Progenitor cell of endocrine pancreas (in vitro differentiated cells): ENCODE data around the gene TXNRD3. TPM values are rescaled to one million over a fixed set of nuclear protein-coding genes. Genes with fewer than 3 reads are reported as not detected.

ENCODE experiments used
- DNase-seq: peaks from one replicate; pipeline ENCODE4 v3.0.0; 2021; ENCODE audit warnings: low spot score; ENCODE audit not compliant: unreplicated experiment
- H3K27ac Mint-ChIP-seq: 2 replicates; pipeline ENCODE4 v1.8.0; 2021; ENCODE audit warnings: mild to moderate bottlenecking, moderate library complexity, mixed read lengths
- H3K27me3 Mint-ChIP-seq: 2 replicates; pipeline ENCODE4 v1.8.0; 2021; ENCODE audit warnings: mixed read lengths
- H3K36me3 Mint-ChIP-seq: 2 replicates; pipeline ENCODE4 v1.8.0; 2022; ENCODE audit warnings: mixed read lengths; ENCODE audit not compliant: insufficient read depth
- H3K4me1 Mint-ChIP-seq: 2 replicates; pipeline ENCODE4 v1.8.0; 2021; ENCODE audit warnings: low read depth, mixed read lengths
- H3K4me3 Mint-ChIP-seq: 2 replicates; pipeline ENCODE4 v1.8.0; 2021; ENCODE audit warnings: low read depth, mild to moderate bottlenecking, moderate library complexity, mixed read lengths
- H3K9me3 Mint-ChIP-seq: 2 replicates; pipeline ENCODE4 v1.8.0; 2021; ENCODE audit warnings: low read depth, mixed read lengths
- total RNA-seq: library from RNA; stranded (reverse); gene quantifications from 2 replicates; pipeline ENCODE4 v1.2.1, GENCODE V29; 2021
- TF ChIP-seq, protein P1 (sequence below): fragments of 200-600 bp; sonication (generic); IDR thresholded peaks from one replicate; pipeline ENCODE4 v1.5.0; 2021; ENCODE audit warnings: antibody characterized with exemption, mild to moderate bottlenecking; ENCODE audit not compliant: unreplicated experiment

TXNRD3 gene
- total RNA-seq, 1 donor from 2014 or later, result 12.9 TPM

DNA sequence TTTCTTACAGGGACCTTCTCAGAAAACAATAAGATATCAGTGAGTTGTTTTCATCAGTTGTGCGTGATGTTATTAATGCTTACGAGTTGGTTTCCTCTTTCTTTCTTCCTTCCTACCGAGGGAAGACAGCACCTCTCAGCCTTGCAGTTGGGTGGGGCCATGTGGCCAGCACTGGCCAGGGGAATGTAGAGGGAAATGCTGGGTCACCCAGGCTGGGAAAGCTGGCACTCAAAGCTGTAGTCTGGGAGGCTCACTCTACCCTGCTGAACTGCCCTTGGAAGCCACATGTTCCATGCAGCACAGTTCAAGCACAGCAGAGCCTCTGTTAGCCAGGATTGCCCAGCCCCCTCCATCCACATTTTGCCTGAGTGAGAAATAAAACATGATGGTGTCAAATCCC is 39.0 kb upstream of the TXNRD3 start:
- no peaks in the 10 kb centered on the region for H3K36me3 Mint-ChIP-seq
- H3K4me3 Mint-ChIP-seq, result no peak overlapping the region
- no peak for DNase-seq
- TF ChIP-seq, protein P1, sequence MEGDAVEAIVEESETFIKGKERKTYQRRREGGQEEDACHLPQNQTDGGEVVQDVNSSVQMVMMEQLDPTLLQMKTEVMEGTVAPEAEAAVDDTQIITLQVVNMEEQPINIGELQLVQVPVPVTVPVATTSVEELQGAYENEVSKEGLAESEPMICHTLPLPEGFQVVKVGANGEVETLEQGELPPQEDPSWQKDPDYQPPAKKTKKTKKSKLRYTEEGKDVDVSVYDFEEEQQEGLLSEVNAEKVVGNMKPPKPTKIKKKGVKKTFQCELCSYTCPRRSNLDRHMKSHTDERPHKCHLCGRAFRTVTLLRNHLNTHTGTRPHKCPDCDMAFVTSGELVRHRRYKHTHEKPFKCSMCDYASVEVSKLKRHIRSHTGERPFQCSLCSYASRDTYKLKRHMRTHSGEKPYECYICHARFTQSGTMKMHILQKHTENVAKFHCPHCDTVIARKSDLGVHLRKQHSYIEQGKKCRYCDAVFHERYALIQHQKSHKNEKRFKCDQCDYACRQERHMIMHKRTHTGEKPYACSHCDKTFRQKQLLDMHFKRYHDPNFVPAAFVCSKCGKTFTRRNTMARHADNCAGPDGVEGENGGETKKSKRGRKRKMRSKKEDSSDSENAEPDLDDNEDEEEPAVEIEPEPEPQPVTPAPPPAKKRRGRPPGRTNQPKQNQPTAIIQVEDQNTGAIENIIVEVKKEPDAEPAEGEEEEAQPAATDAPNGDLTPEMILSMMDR, result no peak
- H3K9me3 Mint-ChIP-seq, result no peaks in the 10 kb centered on the region
- H3K27me3 Mint-ChIP-seq, result peaks cover 11% of the 10 kb centered on the region
- no peak overlapping the region for H3K27ac Mint-ChIP-seq
- no peaks in the 10 kb centered on the region for H3K4me1 Mint-ChIP-seq

- H3K27ac Mint-ChIP-seq, result no peak overlapping the region
- H3K36me3 Mint-ChIP-seq, result no peaks in the 10 kb centered on the region
- TF ChIP-seq, protein P1, result peak; percentile 34
- H3K27me3 Mint-ChIP-seq, result peaks cover 11% of the 10 kb centered on the region
- no peaks in the 10 kb centered on the region for H3K4me1 Mint-ChIP-seq
- no peaks in the 10 kb centered on the region for H3K9me3 Mint-ChIP-seq
- DNase-seq, result no peak
- H3K4me3 Mint-ChIP-seq, result no peak overlapping the region
These were observed 37.9 kb upstream of the TXNRD3 start for GRCh38 chr3:126692858-126693257.

GRCh38 chr3:126691765-126692164 is 36.8 kb upstream of the TXNRD3 start:
- TF ChIP-seq, protein P1, result no peak
- no peaks in the 10 kb centered on the region for H3K9me3 Mint-ChIP-seq
- no peak overlapping the region for H3K4me3 Mint-ChIP-seq

GRCh38 chr3:126685493-126685892 is 30.6 kb upstream of the TXNRD3 start:
- Mint-ChIP-seq H3K4me1 (peaks cover 4% of the 10 kb centered on the region), H3K4me3 (no peak overlapping the region), H3K27me3 (peaks cover 14% of the 10 kb centered on the region), H3K27ac (no peak overlapping the region), H3K9me3 (no peaks in the 10 kb centered on the region), H3K36me3 (no peaks in the 10 kb centered on the region)
- TF ChIP-seq, protein P1, result no peak
- no peak for DNase-seq

More at GRCh38 chr3:126691765-126692164, 36.8 kb upstream of the TXNRD3 start:
- H3K27me3 Mint-ChIP-seq, result peaks cover 10% of the 10 kb centered on the region
- no peak for DNase-seq
- H3K4me1 Mint-ChIP-seq, result no peaks in the 10 kb centered on the region
- H3K36me3 Mint-ChIP-seq, result no peaks in the 10 kb centered on the region
- no peak overlapping the region for H3K27ac Mint-ChIP-seq

GRCh38 chr3:126685021-126685420 is 30.1 kb upstream of the TXNRD3 start:
- H3K4me3 Mint-ChIP-seq, result no peak overlapping the region
- H3K4me1 Mint-ChIP-seq, result peaks cover 4% of the 10 kb centered on the region
- DNase-seq, result no peak
- H3K9me3 Mint-ChIP-seq, result no peaks in the 10 kb centered on the region
- H3K27ac Mint-ChIP-seq, result no peak overlapping the region
- TF ChIP-seq, protein P1, result no peak
- no peaks in the 10 kb centered on the region for H3K36me3 Mint-ChIP-seq
- peaks cover 19% of the 10 kb centered on the region for H3K27me3 Mint-ChIP-seq
